Stimulated activated CD8-positive, alpha-beta memory T cell treated with anti-CD3 and anti-CD28 coated beads, Interleukin-15, amount 100 ng/mL, for 4 hours (primary cell): ENCODE measurements around the gene FAM107B.
"Not testable (repeated sequence)": the region's sequence is repeated elsewhere in the genome, so short reads cannot be mapped to it uniquely, and the experiment has no call there.

Experiments used
- DNase-seq, 2 donors: peaks; one replicate each; pipeline ENCODE4 v3.0.0-alpha.2; 2020; ENCODE audit warnings: low read depth in 2 of 2

The FAM107B gene

DNA sequence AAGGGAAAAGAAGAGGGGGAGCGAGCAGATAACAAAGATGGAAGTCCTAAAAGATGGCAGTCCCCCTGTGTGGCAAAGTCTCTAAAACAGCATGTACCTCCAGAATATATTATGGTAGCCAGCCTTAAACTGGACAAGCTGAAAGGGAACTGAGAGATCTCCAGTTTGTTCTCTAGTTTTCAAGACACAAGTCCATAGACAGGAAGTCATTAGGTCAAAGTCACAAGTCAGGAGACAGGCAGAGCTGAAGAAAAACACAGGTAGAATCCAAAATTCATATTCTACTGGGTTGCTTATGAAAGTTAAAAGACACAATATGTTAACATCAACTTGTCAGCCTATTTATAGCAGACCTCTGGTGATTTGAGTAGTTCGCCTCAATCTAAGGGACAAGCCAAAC lies 38.7 kb downstream of the FAM107B start:
- no peak for DNase-seq

DNA sequence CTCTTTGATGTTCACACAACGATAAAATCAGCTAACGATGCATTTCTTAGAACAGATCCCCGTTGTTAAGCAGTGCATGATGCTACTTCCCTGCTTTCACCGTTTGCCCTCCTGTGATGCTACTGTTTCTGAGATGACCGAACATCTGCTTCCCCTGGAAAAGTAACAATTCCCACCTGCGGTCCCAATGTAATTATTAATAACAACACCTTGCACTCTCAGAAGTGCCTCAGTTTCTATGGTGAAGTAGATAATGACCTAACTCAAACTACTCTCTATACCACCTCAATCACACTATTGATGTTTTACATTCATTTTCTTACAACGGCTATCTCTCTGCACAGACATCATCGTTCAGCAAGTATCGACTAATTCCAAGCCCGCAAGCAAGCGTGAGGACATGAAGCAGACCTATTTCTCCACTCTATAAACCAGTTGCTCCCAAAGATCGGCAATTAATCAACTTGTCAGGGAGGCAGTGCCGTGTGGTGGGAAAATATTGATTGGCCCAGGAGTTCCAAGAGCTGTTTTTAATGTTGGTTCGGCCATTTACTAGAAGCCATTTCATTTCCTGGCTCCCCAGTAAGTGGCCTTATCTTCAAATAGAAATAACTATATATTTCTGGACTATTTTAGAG lies 42.7 kb downstream of the FAM107B start:
- DNase-seq = no peak

- DNase-seq = no peak
Observed at GRCh38 chr10:14728346-14728745, 46.4 kb downstream of the FAM107B start.

GRCh38 chr10:14727924-14728323 lies 46.8 kb downstream of the FAM107B start:
- no peak for DNase-seq

- DNase-seq = no peak
Observed at GRCh38 chr10:14727465-14727864, 47.2 kb downstream of the FAM107B start.

DNA sequence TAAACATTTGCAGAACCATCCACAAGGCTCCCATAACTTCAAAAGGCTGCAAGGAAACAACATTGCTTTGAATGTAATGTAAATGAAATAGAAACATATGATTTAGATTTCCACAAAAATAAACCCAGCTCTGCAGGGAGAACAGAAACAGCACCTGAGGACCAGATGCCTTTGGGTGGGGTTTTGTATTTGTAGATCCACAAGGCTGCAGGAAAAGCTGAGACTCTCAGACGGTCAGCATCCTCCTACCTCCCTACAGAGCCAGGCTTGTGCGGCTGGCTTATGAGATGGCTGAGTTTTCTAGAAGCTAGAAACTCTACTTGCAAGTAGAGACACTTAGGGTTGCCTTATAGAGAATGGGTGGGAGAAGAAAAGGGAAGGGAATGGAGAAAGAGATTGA lies 49.8 kb downstream of the FAM107B start:
- no peak for DNase-seq

- DNase-seq = no peak
Observed at GRCh38 chr10:14723052-14723689, 51.5 kb downstream of the FAM107B start.

DNA sequence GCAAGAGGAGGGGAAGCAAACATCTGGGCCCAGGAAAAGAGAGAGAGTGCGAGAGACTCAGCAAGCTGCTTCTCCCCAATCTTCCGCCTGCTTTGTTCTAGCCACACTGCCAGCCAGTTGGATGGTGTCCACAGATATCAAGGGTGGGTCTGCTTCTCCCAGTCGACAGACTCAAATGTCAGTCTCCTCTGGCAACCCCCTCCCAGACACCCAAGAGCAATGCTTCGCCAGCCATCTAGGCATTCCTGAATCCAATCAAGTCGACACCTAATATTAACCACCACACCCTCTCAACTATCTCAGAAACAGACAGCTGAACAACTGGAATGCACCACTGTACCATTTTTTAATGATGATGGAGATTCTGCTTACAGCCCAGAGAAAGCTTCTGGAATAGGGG lies 57.1 kb downstream of the FAM107B start:
- no peak for DNase-seq

- no peak for DNase-seq
Observed at GRCh38 chr10:14712991-14713424, 61.7 kb downstream of the FAM107B start.

GRCh38 chr10:14709344-14709743 lies 65.4 kb downstream of the FAM107B start:
- not testable (repeated sequence) for DNase-seq

- no peak for DNase-seq
Observed at GRCh38 chr10:14707481-14707880, 67.2 kb downstream of the FAM107B start.

DNA sequence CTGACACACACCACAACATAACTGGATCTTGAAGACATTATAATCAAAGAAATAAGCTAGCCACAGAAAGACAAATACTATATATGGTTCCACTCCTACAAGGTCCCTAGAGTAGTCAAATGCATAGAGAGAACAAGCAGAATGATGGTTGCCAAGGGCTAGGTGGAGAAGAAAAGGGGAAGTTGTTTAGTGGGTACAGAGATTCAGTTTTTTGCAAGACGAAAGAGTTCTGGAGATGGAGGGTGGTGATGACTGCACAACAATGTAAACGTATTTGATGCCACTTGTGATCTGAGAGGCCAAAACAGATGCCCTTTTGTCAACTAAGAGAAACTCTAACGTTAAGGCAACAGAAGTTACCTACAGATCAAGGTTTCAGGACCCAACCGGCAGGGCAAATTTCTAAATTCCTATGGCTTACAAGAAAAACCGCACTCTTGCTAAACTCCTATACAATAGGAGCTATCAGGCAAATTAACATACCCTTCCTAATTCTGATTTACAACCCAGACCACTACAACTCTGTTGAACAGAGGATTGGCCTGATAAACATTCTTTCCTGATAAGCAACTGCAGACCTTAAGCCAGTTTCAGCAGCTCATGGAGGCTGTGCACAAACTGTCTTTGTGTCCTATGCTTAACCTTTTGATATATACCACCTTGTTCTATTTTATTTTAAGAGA lies 69.0 kb downstream of the FAM107B start:
- no peak for DNase-seq

DNA sequence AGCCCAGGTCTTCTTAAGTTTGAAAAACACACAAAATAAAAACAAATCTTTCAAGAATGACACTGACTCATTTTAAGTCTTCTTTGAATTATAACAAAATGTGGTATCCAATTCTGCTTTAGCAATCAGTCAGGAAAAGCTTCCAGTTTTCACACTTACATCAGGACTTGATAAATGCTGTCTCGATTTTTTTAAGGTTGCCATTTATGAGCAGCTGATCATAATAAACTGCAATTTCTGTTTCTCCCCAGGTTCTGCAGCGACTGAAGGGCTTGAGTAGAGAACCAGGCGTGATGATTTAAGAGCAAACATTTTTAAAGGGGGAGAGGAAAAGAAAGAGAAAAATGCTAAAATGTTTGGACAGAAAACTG lies 71.1 kb downstream of the FAM107B start:
- no peak for DNase-seq

DNA sequence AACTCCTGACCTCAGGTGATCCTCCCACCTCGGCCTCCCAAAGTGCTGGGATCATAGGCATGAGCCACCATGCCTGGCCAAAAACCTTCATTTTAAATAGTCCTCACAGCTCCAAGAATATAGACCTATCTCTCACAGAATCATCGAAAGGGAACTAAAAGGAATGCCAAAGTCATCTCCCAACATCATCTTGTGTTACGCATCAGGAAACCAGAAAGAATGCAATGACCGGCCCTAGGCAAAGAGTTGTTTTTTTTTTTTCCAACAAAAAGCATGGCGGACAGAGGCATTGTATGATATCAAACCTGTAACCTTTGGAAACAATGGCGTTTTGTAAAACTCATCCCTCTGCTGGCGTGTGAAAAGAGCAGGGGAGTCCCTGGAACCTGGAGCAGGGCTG lies 73.2 kb downstream of the FAM107B start:
- no peak for DNase-seq

DNA sequence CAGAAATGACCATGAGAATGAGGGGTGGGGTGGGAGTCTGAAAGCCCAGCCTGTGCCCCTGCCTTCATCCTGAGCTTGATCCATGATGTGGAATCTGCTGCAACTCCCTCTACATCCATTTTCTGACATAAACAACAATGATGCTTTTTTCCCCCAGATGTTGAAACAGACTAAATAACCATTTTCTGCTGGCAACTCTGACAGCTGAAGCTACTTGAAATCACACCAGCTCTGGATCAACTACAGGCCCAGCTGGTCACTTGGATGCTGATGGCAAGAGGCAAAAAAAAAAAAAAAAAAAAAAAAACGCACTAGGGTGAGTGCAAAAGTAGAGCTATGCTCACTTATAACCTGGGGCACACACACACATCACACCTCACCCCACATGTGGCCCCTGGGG lies 74.2 kb downstream of the FAM107B start:
- no peak for DNase-seq

GRCh38 chr10:14699482-14699881 lies 75.2 kb downstream of the FAM107B start:
- no peak for DNase-seq

GRCh38 chr10:14698829-14699170 lies 75.9 kb downstream of the FAM107B start:
- no peak for DNase-seq

- DNase-seq = no peak
Observed at GRCh38 chr10:14698111-14698828, 76.4 kb downstream of the FAM107B start.

GRCh38 chr10:14697281-14697680 lies 77.4 kb downstream of the FAM107B start:
- no peak for DNase-seq

DNA sequence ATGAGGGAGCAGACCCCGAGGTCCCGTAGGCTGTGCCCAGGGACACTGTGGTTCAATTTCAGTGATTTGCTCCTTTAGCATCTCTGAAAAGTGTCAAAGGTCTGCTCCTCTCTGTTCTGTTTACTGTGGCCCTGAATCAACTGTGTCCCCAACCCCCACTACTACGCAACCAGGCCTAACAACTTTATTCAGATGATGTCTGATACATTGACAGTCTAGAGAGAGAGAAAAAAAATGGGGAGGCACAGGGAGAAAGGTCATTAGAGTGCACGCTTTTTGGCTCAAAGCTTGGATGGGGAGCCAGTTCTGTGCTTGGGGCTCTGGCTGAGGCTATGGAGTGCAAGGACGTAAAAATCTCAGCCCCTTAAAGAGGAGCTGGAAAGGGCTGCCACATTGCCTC lies 77.9 kb downstream of the FAM107B start:
- DNase-seq = no peak

DNA sequence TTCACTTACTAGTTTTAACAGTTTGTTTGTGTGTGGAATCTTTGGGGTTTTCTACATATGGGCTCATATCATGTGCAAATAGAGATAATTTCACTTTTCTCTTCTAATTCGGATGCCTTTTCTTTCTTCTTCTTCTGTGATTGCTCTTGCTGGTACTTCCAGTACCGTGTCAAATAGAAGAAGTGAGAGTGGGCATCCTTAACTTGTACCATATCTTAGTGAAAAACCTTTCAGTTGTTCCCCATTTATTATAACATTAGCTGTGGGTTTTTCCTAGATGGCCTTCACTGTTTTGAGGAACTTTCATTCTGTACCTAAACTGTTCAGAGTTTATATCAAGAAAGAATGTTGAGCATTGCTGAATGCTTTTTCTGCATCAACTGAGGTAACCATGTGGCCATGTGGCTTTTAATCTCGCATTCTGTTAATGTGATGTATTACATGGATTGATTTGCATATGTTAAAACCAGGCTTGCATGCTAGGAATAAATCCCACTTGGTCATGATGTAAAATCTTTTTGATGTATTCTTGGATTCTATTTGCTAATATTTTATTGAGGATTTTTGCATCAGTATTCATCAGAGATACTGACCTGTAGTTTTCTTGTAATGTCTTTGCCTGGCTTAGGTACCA lies 78.7 kb downstream of the FAM107B start:
- DNase-seq = no peak

DNA sequence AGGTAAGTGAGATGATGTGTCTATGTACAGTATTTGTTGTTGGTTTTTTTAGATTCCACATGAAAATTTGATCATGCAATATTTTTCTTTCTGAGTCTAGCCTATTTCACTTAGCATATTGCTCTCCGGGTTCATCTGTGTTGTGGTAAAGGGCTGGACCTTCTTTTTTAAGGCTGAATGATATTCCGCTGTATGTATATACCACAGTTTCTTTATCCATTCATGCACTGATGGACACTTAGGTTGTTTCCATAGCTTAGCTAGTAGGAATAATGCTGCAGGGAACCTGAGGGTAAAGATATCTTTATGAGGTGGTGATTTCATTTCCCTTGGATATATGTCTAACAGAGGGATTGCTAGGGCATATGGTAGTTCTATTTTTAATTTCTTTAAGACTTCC lies 80.8 kb downstream of the FAM107B start:
- no peak for DNase-seq
